ENCODE measurements around the gene FANCC.
"Not testable (repeated sequence)": the region's sequence is repeated elsewhere in the genome, so short reads cannot be mapped to it uniquely, and the experiment has no call there.

Gene FANCC

DNA sequence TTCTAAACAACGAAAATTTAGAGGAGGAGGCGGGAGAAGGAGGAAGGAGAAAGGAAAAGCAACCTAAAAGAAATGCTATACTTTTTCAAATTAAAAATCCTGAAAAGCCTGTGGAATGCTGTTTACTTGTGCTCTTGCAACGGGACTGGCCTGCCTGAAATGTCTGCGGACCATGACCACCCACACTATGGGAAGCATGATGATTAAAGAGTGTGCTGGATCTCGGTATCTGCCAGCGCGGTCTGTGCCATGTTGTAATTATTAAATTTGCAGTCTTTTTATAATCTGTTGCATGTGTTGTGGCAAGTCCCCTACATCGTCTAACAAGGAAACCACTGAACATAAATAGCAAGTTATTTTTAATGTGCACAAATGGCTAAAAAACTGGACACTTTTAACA lies 111.4 kb downstream of the FANCC start:
- Histone ChIP-seq H3K4me2 (ENCODE audit: low read length, poor library complexity, severe bottlenecking) (no peak overlapping the region), H2BK12ac (ENCODE audit: low read length in 2 of 2) (no peak overlapping the region), H3K27me3 (ENCODE audit: control insufficient read depth in 1 of 2, insufficient read depth in 1 of 2, low read length in 2 of 2) (no peaks in the 10 kb centered on the region), H3K4ac (ENCODE audit: low read depth in 1 of 2, low read length in 2 of 2) (no peak overlapping the region), H3K36me3 (ENCODE audit: control insufficient read depth in 1 of 2, insufficient read depth in 2 of 2, low read depth in 1 of 2, low read length in 2 of 2) (no peaks in the 10 kb centered on the region), H2AFZ (ENCODE audit: low read depth, low read length) (no peak overlapping the region), H3K18ac (ENCODE audit: low read depth in 1 of 2, low read length in 2 of 2) (no peak overlapping the region), H3K14ac (ENCODE audit: low read length in 2 of 2) (no peak overlapping the region), H3K4me3 (ENCODE audit: insufficient read depth in 1 of 2, low read depth in 1 of 2, low read length in 2 of 2) (no peak overlapping the region), H2BK15ac (ENCODE audit: low read depth, poor library complexity, severe bottlenecking) (no peak overlapping the region), H3K9ac (ENCODE audit: low read length) (no peak overlapping the region), H4K91ac (ENCODE audit: low read length) (no peak overlapping the region), H3K27ac (ENCODE audit: low read length, poor library complexity, severe bottlenecking) (no peak overlapping the region), H3K23ac (ENCODE audit: low read length in 2 of 2) (no peak overlapping the region), H3K4me1 (ENCODE audit: control insufficient read depth, insufficient read depth, low read depth, low read length) (no peaks in the 10 kb centered on the region), H3K9me3 (ENCODE audit: control insufficient read depth, low read length) (no peaks in the 10 kb centered on the region), H3K79me1 (replicated peaks; ENCODE audit: low read length, poor library complexity, severe bottlenecking) (peaks cover 1% of the 10 kb centered on the region), H2AK5ac (ENCODE audit: low read length, severe bottlenecking) (no peak overlapping the region), H2BK5ac (ENCODE audit: low read depth, low read length, poor library complexity, severe bottlenecking) (no peak overlapping the region), H2BK120ac (ENCODE audit: low read depth, low read length) (no peak overlapping the region), H4K8ac (ENCODE audit: low read length) (no peak overlapping the region)
- 77% methylated on average over 8 of the region's 8 CpGs for WGBS
- no peak for DNase-seq

DNA sequence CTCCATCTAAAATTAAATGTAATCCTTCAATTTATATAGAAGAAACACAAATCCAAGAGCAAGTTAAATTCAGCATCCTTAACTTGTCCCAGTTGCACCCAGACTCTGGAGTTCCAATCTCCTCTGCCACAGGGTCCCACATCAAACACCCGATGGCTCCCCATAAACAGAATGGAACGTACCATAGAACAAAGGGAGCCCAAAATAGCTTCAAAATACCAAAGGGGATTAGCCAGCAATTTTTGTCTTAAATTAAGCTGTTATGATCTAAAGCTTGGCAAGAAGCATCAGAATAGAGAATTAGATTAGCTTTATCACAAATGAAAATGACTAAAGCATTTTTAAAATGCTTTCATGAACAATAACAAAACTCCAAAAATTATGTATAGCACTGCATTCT lies 112.8 kb downstream of the FANCC start:
- Histone ChIP-seq H3K79me1 (replicated peaks; ENCODE audit: low read length, poor library complexity, severe bottlenecking) (peaks cover 5% of the 10 kb centered on the region), H3K4me1 (ENCODE audit: control insufficient read depth, insufficient read depth, low read depth, low read length) (no peaks in the 10 kb centered on the region), H3K9ac (ENCODE audit: low read length) (no peak overlapping the region), H3K23ac (ENCODE audit: low read length in 2 of 2) (no peak overlapping the region), H3K14ac (ENCODE audit: low read length in 2 of 2) (no peak overlapping the region), H3K4me2 (ENCODE audit: low read length, poor library complexity, severe bottlenecking) (no peak overlapping the region), H2AFZ (ENCODE audit: low read depth, low read length) (no peak overlapping the region), H3K27me3 (ENCODE audit: control insufficient read depth in 1 of 2, insufficient read depth in 1 of 2, low read length in 2 of 2) (no peaks in the 10 kb centered on the region), H3K4me3 (ENCODE audit: insufficient read depth in 1 of 2, low read depth in 1 of 2, low read length in 2 of 2) (no peak overlapping the region), H3K36me3 (ENCODE audit: control insufficient read depth in 1 of 2, insufficient read depth in 2 of 2, low read depth in 1 of 2, low read length in 2 of 2) (no peaks in the 10 kb centered on the region), H4K91ac (ENCODE audit: low read length) (no peak overlapping the region), H3K27ac (ENCODE audit: low read length, poor library complexity, severe bottlenecking) (no peak overlapping the region), H3K18ac (ENCODE audit: low read depth in 1 of 2, low read length in 2 of 2) (no peak overlapping the region), H3K4ac (ENCODE audit: low read depth in 1 of 2, low read length in 2 of 2) (no peak overlapping the region), H2BK120ac (ENCODE audit: low read depth, low read length) (no peak overlapping the region), H3K9me3 (ENCODE audit: control insufficient read depth, low read length) (no peaks in the 10 kb centered on the region), H2BK12ac (ENCODE audit: low read length in 2 of 2) (no peak overlapping the region), H2BK5ac (ENCODE audit: low read depth, low read length, poor library complexity, severe bottlenecking) (no peak overlapping the region), H4K8ac (ENCODE audit: low read length) (no peak overlapping the region), H2AK5ac (ENCODE audit: low read length, severe bottlenecking) (no peak overlapping the region), H2BK15ac (ENCODE audit: low read depth, poor library complexity, severe bottlenecking) (no peak overlapping the region)
- DNase-seq, result no peak
- WGBS, result 93% methylated on average over 2 of the region's 2 CpGs

DNA sequence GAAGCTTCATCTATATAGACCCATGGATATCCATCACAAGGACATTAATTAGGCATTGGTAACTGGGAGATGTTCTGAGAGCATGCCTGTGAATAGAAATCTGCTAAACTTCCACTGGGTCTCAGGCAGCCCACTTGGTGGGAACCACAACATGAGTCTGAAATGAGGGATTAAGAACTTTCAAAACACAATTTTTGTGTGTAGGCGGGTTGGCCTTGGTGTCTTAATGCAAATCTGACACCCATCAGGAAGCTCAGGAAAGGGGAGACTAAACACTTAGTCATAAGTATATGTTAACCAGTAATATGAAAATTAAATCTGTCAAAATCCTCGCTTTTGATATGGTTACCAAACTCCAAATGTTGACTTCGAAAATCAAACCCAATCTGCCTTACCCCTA lies 113.2 kb downstream of the FANCC start:
- Histone ChIP-seq H2BK15ac (ENCODE audit: low read depth, poor library complexity, severe bottlenecking) (no peak overlapping the region), H3K36me3 (ENCODE audit: control insufficient read depth in 1 of 2, insufficient read depth in 2 of 2, low read depth in 1 of 2, low read length in 2 of 2) (no peaks in the 10 kb centered on the region), H3K18ac (ENCODE audit: low read depth in 1 of 2, low read length in 2 of 2) (no peak overlapping the region), H3K27ac (ENCODE audit: low read length, poor library complexity, severe bottlenecking) (no peak overlapping the region), H2AFZ (ENCODE audit: low read depth, low read length) (no peak overlapping the region), H3K9ac (ENCODE audit: low read length) (no peak overlapping the region), H3K14ac (ENCODE audit: low read length in 2 of 2) (no peak overlapping the region), H3K4me2 (ENCODE audit: low read length, poor library complexity, severe bottlenecking) (no peak overlapping the region), H3K4me1 (ENCODE audit: control insufficient read depth, insufficient read depth, low read depth, low read length) (no peaks in the 10 kb centered on the region), H4K91ac (ENCODE audit: low read length) (no peak overlapping the region), H2BK5ac (ENCODE audit: low read depth, low read length, poor library complexity, severe bottlenecking) (no peak overlapping the region), H2BK120ac (ENCODE audit: low read depth, low read length) (no peak overlapping the region), H3K27me3 (ENCODE audit: control insufficient read depth in 1 of 2, insufficient read depth in 1 of 2, low read length in 2 of 2) (no peaks in the 10 kb centered on the region), H3K23ac (ENCODE audit: low read length in 2 of 2) (no peak overlapping the region), H3K9me3 (ENCODE audit: control insufficient read depth, low read length) (no peaks in the 10 kb centered on the region), H3K79me1 (replicated peaks; ENCODE audit: low read length, poor library complexity, severe bottlenecking) (peaks cover 7% of the 10 kb centered on the region), H3K4me3 (ENCODE audit: insufficient read depth in 1 of 2, low read depth in 1 of 2, low read length in 2 of 2) (no peak overlapping the region), H4K8ac (ENCODE audit: low read length) (no peak overlapping the region), H2AK5ac (ENCODE audit: low read length, severe bottlenecking) (no peak overlapping the region), H2BK12ac (ENCODE audit: low read length in 2 of 2) (no peak overlapping the region), H3K4ac (ENCODE audit: low read depth in 1 of 2, low read length in 2 of 2) (no peak overlapping the region)
- no peak for DNase-seq
- 99% methylated on average over 2 of the region's 3 CpGs for WGBS

DNA sequence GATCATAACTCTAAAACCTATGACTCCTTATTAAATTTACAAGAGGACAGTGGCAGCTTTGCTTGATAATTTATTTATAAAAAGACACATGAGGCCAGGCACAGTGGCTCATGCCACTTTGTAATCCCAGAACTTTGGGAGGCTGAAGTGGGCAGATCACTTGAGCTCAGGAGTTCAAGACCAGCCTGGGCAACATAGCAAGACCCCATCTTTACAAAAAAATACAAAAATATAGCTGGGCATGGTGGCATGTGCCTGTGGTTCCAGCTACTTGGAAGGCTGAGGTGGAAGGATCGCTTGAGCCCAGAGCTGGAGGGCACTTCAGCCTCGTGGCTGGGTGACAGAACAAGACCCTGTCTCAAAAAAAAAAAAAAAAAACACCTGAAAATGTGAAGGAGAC lies 114.5 kb downstream of the FANCC start:
- H3K79me1 ChIP-seq (replicated peaks; ENCODE audit: low read length, poor library complexity, severe bottlenecking); H2AFZ ChIP-seq (ENCODE audit: low read depth, low read length); H3K23ac ChIP-seq (ENCODE audit: low read length in 2 of 2); H2BK15ac ChIP-seq (ENCODE audit: low read depth, poor library complexity, severe bottlenecking); H2BK5ac ChIP-seq (ENCODE audit: low read depth, low read length, poor library complexity, severe bottlenecking); DNase-seq; H4K91ac ChIP-seq (ENCODE audit: low read length); H3K4ac ChIP-seq (ENCODE audit: low read depth in 1 of 2, low read length in 2 of 2); H3K14ac ChIP-seq (ENCODE audit: low read length in 2 of 2); H3K27ac ChIP-seq (ENCODE audit: low read length, poor library complexity, severe bottlenecking); H3K9ac ChIP-seq (ENCODE audit: low read length); H3K36me3 ChIP-seq (ENCODE audit: control insufficient read depth in 1 of 2, insufficient read depth in 2 of 2, low read depth in 1 of 2, low read length in 2 of 2); H3K4me2 ChIP-seq (ENCODE audit: low read length, poor library complexity, severe bottlenecking); H2BK120ac ChIP-seq (ENCODE audit: low read depth, low read length); H2BK12ac ChIP-seq (ENCODE audit: low read length in 2 of 2); H3K9me3 ChIP-seq (ENCODE audit: control insufficient read depth, low read length); H3K4me1 ChIP-seq (ENCODE audit: control insufficient read depth, insufficient read depth, low read depth, low read length); H3K4me3 ChIP-seq (ENCODE audit: insufficient read depth in 1 of 2, low read depth in 1 of 2, low read length in 2 of 2); H3K27me3 ChIP-seq (ENCODE audit: control insufficient read depth in 1 of 2, insufficient read depth in 1 of 2, low read length in 2 of 2); H2AK5ac ChIP-seq (ENCODE audit: low read length, severe bottlenecking); H4K8ac ChIP-seq (ENCODE audit: low read length); H3K18ac ChIP-seq (ENCODE audit: low read depth in 1 of 2, low read length in 2 of 2): not testable (repeated sequence)
- 94% methylated on average over 2 of the region's 2 CpGs for WGBS

All from mesenchymal stem cell (in vitro differentiated cells and primary cell).